ENCODE data around the gene PACSIN1.

The PACSIN1 gene

DNA sequence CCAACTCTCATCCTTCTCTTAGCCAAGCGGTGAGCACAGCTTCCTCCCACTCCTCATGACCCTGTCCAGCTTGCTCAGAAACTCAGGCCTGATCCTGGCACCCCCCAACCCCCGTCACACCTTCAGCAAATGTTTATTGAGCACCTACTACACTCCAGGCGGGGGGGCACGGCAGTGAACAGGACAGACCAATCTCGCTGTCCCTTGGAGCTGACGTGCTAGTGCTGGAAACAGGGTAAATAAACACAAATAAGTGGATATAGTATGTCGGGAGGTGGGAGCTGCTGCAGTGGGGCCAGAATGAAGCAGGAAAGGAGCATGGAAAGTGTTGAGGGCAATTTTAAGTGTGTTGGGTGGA, 97.6 kb downstream of the PACSIN1 start:
- DNase-seq (ENCODE audit: low read depth): no peak
- in situ Hi-C loops (cut with HindIII; ENCODE audit: low sequenced_read_pairs): no loop called here
- no peak overlapping the region for H3K4me3 ChIP-seq (ENCODE audit: low read depth, low read length)
- TF ChIP-seq, protein P1, sequence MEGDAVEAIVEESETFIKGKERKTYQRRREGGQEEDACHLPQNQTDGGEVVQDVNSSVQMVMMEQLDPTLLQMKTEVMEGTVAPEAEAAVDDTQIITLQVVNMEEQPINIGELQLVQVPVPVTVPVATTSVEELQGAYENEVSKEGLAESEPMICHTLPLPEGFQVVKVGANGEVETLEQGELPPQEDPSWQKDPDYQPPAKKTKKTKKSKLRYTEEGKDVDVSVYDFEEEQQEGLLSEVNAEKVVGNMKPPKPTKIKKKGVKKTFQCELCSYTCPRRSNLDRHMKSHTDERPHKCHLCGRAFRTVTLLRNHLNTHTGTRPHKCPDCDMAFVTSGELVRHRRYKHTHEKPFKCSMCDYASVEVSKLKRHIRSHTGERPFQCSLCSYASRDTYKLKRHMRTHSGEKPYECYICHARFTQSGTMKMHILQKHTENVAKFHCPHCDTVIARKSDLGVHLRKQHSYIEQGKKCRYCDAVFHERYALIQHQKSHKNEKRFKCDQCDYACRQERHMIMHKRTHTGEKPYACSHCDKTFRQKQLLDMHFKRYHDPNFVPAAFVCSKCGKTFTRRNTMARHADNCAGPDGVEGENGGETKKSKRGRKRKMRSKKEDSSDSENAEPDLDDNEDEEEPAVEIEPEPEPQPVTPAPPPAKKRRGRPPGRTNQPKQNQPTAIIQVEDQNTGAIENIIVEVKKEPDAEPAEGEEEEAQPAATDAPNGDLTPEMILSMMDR (IDR thresholded peaks at IDR 0.05; ENCODE audit: low read depth, low read length, missing control alignments): no peak

DNA sequence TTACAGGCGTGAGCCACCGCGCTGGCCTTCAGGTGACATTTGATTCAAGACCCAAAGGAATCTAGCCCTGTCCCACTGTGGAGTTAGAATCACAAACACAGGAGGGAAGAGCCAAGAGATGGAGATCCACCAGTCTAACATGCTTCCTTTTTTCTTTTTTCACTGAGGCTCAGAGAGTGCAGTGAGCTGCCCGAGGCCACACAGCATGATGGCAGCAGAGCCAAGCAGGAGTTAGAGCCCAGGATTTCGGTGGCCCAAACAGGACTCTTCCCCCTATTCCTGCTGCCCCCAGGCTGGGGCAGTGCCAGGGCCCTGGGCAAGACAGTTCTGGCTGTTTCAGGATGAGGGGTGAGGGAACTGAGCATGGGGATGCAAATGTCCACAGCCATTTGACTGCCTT, 98.3 kb downstream of the PACSIN1 start:
- DNase-seq (ENCODE audit: low read depth): no peak
- in situ Hi-C loops (cut with HindIII; ENCODE audit: low sequenced_read_pairs): no loop called here
- H3K4me3 ChIP-seq (ENCODE audit: low read depth, low read length): no peak overlapping the region
- TF ChIP-seq, protein P1 (IDR thresholded peaks at IDR 0.05; ENCODE audit: low read depth, low read length, missing control alignments): no peak

DNA sequence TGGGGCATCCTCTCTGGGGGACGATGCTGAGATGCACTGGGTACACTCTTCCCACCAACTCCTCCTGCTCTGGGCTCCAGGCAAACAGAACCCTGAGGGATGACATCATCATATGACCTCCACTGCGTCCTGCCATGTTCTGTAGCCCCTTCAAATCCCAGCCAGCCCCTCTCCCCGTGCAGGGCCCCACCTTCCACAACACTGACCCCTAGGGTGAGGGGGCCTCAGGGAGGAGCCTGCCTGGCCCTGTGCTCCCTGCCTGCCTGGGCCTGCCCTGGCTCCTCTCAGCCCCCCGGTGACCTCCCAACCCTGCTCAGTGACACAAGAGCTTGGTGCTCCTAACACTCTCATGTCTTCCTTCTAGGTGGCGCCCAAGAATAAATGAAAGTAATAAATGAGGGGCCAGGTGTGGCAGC, 99.9 kb downstream of the PACSIN1 start:
- in situ Hi-C loops (cut with HindIII; ENCODE audit: low sequenced_read_pairs): no loop called here
- TF ChIP-seq, protein P1 (IDR thresholded peaks at IDR 0.05; ENCODE audit: low read depth, low read length, missing control alignments): no peak
- no peak overlapping the region for H3K4me3 ChIP-seq (ENCODE audit: low read depth, low read length)
- DNase-seq (ENCODE audit: low read depth): no peak

DNA sequence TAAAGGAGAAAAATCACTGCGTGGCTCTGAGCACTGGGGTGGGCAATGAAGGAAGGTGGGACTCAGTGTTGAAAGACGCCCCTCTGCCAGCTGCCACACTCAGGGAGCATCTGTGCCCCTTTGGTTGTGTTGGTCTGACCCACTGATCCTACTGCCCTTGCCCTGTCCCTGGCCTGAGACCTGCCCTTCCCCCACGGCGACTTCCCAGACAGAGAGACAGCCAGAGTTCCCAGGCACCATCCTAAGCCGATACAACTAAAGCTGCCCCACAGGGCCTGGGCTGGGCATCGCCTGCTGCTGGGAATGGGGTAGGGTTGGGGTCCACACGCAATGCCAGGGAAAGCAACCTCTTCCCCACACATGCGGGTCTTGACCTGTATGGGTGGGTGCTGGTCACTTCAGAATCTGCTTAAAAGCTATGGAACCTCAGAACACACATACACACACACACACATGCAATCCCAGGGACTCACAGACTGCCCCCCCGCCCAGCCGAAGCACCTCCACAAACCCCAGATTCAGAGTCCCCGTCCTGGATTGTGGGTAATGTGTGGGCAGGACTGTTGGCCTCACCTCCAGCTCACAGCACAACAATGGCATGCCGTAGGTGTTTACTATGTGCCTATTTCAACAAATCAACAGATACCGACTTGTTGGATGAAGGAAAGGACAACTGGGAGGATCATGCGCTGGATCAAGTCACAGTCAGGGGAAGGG, 101.1 kb downstream of the PACSIN1 start:
- no peak for DNase-seq (ENCODE audit: low read depth)
- in situ Hi-C loops (cut with HindIII; ENCODE audit: low sequenced_read_pairs): no loop called here
- H3K4me3 ChIP-seq (ENCODE audit: low read depth, low read length): no peak overlapping the region
- TF ChIP-seq, protein P1 (IDR thresholded peaks at IDR 0.05; ENCODE audit: low read depth, low read length, missing control alignments): no peak

DNA sequence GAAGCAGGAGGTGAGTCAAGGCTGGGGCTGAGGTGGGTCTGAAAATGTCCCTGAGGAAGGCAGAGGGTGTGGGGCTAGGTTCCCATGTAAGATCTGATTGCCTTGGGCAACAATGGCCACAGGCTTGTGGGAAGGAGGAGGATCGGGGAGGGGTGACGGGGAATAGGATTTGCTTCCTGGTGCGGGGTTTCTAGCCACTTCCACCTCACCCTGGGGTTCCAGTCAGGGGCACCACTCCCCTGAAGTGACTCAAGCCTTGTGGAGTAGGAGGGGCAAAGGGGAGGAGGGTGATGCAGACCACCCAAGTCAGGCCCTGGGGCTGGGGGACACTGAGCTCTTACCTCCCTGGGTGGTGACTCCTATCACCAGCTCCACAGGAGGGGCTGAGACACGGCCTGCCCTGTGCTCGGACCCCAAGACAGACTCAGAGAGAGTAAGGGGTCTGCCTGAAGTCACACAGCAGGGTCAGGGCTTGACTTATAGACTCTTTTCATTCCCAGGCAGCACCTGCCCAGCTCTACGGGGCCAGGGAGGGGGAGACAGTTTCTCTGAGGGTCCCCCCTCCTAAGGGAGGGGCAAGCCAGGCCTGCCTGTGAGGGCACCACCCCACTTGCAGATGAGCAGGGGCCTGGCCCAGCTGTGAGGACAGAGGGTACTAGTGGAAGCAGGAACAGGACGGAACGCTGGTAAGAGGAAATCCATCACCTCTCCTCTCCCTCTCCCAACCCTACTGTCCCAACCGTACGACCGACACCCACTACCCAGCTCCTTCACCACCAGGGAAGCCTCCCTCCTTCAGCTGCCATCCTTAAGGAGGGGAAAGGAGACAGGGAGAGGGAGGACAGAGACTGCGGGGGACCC, 102.7 kb downstream of the PACSIN1 start:
- no peak overlapping the region for H3K4me3 ChIP-seq (ENCODE audit: low read depth, low read length)
- DNase-seq (ENCODE audit: low read depth): no peak
- TF ChIP-seq, protein P1 (IDR thresholded peaks at IDR 0.05; ENCODE audit: low read depth, low read length, missing control alignments): no peak
- in situ Hi-C loops (cut with HindIII; ENCODE audit: low sequenced_read_pairs): no loop called here

DNA sequence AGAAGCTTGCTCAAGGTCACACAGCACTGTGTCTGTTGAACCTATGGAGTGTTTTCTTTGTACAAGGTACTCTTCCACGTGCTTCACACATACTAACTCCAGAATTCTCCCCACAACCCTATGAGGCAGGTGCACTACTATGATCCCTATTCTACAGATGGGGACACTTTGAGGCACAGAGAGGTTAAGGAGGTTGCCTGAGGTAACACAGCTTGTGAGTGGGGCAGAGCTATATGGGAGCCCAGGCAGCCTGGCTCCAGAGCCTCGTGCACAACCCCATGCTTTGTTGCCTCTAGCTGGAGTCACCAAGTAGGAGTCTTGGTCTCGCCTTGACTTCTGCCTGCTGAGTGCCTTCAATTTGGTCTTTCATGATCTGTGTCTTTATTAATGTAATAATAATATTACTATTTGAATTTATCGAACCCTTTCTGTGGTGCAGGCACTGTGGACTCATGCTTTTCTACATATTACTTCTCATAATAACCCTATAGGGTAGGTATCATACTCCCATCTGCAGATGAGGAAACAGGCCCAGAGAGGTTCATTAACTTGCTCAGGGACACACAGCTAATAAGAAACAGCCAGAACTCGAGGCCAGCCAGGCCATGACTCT, 103.6 kb downstream of the PACSIN1 start:
- DNase-seq (ENCODE audit: low read depth): no peak
- in situ Hi-C loops (cut with HindIII; ENCODE audit: low sequenced_read_pairs): no loop called here
- no peak overlapping the region for H3K4me3 ChIP-seq (ENCODE audit: low read depth, low read length)
- TF ChIP-seq, protein P1 (IDR thresholded peaks at IDR 0.05; ENCODE audit: low read depth, low read length, missing control alignments): no peak
